ENCODE data around the gene SLC49A4.
"Not testable (repeated sequence)": the region's sequence is repeated elsewhere in the genome, so short reads cannot be mapped to it uniquely, and the experiment has no call there.

Gene SLC49A4, protein sequence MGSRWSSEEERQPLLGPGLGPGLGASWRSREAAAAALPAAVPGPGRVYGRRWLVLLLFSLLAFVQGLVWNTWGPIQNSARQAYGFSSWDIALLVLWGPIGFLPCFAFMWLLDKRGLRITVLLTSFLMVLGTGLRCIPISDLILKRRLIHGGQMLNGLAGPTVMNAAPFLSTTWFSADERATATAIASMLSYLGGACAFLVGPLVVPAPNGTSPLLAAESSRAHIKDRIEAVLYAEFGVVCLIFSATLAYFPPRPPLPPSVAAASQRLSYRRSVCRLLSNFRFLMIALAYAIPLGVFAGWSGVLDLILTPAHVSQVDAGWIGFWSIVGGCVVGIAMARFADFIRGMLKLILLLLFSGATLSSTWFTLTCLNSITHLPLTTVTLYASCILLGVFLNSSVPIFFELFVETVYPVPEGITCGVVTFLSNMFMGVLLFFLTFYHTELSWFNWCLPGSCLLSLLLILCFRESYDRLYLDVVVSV

DNA sequence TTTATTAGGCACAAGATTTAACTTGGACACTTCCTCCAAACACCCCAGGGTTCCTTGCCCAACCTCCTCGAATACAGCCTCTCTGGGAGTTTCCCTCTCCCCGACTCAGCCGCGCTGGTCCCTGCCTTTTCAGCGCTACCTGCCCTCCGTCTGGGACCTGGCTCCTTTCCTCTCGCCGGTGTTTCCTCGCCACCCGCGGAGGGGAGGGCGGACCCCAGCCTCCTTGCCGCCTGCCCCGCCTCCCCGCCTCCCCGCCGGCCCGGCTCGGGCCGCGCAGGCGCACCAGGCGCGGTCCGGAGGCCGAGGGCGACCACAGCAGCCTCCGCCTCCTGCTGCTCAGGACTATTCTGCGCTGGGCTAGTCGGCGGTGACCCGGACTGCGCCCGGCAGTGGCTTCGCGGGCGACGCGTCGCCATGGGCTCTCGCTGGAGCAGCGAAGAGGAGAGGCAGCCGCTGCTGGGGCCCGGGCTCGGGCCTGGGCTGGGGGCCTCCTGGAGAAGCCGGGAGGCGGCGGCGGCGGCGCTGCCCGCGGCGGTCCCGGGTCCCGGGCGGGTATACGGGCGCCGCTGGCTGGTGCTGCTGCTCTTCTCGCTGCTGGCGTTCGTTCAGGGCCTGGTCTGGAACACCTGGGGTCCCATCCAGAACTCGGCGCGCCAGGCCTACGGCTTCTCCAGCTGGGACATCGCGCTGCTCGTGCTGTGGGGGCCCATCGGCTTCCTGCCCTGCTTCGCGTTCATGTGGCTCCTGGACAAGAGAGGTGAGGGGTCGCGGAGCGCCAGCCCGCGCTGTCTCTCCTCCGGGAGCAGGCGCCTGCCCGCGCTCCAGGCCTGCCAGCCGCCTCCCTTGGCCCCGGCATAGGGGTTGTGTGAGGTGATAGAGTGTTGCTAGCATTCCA, at the start of gene SLC49A4:
SLC49A4 (plus strand) TSS at position 291 of the 895 bp plus-strand sequence; CDS start at position 415, 124 bp downstream.
- no peak for DNase-seq

DNA sequence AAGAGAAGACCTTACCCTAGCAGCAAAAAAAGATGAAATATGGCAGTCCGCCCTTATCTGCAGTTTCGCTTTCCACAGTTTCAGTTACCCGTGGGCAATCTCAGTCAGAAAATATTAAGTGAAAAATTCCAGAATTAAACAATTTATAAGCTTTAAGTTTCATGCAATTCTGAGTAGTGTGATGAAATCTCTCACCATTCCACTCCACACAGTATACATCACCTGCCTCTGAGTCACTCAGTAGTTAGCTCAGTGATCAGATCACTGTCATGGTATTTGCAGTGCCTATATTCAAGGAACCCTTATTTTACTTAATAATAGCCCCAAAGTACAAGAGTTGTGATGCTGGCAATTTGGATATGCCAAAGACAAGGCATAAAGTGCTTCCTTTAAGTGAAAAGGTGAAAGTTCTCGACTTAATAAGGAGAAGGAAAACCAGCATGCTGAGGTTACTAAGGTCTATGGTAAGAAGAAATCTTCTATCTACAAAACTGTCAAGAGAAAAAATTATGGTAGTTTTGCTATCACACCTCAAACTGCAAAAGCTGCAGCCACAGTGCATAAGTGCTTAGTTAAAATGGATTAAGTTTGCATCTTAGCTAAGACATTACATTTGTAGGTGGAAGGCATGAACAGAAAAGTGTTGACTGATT, 49.4 kb upstream of the SLC49A4 start:
- DNase-seq: no peak

DNA sequence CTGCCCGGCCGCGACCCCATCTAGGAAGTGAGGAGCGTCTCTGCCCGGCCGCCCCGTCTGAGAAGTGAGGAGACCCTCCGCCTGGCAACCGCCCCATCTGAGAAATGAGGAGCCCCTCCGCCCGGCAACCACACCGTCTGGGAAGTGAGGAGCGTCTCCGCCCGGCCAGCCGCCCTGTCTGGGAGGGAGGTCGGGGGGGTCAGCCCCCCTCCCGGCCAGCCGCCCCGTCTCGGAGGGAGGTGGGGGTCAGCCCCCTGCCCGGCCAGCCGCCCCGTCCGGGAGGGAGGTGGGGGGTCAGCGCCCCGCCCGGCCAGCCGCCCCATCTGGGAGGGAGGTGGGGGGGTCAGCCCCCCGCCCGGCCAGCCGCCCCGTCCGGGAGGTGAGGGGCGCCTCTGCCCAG, 47.6 kb upstream of the SLC49A4 start:
- not testable (repeated sequence) for DNase-seq

DNA sequence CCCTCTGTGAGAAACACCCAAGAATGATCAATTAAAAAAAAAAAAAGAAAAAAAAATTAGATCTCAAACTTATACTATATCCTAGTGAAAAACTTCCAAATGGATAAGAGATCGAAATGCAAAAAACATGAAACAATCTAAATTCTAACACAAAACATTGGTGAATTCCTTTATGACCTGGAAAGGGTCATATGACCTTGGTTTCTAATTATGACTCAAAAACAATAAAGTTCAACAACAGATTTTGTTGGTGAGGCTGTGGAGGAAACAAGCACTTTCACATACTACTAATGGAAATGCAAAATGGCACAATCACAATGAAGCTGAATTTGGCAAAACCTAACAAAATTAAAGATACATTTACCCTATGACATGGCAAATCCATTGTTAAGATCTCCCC, 46.5 kb upstream of the SLC49A4 start:
- no peak for DNase-seq

DNA sequence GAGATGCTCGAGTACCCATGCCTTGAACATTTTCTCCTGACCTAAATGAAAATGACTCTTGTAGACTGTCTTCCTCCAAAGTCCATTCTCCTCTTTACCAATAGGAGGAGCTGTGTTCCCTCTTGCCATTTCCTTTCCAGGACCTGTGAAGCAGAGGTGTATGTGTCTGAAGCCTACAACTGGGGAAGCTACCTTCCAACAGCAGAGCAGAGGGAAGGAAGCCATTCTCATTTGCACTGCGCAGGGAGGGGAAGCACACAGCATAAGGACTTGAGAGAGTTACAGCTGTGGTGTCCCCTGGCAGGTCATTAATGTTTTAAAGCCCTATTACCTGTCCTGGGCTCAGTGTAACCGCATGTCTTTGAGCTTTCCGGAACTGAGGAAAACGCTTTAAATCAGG, 39.9 kb upstream of the SLC49A4 start:
- no peak for DNase-seq

DNA sequence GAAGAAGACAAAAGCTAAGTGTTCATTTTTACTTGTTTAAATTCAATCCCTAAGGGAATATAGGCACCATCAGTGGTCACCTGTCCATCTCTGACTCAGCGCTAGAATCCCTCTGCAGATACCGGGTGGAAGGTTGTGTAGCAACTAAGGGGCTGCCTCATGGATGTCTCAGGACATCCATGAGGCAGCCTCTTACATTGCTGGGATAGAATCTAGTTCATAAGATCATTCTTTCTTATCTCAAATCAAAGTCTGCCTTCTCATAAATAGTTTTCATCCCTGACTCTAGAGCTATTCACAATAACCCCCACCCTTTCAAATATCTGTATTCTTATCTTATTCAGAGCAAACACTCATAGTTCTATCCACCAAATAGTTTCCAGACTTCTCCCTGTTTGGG, 39.4 kb upstream of the SLC49A4 start:
- DNase-seq: no peak

DNA sequence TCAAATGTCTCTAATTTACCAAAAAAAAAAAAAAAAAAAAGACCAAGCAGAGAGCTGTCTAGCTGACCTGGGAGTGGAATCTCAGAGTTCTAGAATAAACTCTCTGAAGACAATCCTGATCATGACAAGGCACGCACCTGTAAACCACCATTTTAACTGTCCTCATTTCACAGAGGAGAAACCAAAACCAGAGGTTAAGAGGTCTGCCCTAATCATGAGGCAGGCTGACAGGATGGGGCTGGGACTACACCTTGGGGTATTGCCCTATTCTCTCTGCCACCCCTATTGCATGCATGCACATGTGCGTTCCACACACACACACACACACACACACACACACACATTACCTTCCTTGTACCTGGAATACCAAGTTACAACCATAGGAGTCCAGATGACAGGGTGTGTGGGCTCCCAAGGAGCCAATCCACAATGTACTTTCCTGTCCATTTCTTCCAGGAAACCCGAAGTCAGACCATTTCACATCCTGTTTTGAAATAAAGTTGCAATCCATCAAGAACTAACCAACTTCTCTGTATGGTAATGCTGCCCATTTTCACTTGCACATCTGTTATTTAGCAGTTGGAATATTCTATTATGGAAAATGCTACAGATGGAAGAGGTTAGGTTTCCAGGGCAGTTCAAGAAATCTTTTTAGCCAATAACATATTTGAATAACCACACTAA, 35.9 kb upstream of the SLC49A4 start:
- DNase-seq: no peak

DNA sequence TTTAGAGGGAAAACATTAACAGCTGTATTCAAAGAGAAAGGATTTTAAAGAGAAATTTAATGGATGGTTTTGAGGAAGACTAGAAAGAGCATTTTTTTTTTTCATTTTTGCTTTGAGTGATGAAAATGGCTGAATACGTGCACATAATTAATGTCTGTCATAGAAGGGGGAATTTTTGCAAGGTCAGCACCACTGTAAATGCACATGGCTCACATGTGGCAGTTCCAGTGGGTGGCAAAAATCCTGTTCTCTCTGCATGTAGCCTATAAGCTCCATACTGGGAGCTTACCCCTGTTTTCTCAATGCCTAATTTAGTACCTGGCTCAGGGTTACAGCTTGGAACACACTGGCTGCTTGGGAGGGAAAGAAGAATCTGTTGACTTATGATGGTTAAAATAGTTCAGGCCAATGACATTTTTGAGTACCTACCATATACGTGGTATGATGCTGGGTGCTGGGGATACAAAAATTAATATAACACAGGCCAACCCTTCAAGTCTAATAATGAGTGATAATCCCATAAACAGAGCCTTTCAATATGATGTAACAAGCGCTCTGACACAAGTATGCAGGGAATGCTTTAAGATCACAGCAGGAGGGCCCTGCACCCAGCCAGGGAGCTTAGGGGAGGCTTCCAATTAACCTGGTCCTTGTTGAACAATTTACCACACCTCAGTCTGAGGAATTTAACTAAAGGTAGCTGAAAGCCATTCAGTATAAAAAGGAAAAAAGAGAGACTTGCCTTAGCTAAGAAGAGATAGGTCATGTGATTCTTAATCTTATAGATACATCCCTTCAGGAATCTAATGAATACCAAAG, 34.2 kb upstream of the SLC49A4 start:
- no peak for DNase-seq

DNA sequence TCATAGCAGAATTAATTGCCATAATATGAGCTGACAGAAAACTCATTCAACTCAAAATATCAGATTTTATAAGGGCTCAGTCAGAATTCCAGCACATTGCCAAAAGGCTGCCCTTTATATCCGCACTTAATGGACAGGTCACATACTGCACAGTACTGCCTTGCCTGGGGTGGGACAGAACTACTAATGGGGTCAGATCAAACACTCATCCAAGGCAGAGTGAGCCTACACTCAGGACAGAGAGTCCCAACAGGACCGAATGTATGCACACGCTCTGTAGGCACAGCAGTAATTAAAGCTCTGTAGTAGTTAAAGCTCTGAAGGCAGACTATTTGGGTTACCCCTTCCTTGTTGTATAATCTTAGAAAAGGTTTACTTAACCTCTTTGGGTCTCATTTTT, 28.4 kb upstream of the SLC49A4 start:
- DNase-seq: no peak

DNA sequence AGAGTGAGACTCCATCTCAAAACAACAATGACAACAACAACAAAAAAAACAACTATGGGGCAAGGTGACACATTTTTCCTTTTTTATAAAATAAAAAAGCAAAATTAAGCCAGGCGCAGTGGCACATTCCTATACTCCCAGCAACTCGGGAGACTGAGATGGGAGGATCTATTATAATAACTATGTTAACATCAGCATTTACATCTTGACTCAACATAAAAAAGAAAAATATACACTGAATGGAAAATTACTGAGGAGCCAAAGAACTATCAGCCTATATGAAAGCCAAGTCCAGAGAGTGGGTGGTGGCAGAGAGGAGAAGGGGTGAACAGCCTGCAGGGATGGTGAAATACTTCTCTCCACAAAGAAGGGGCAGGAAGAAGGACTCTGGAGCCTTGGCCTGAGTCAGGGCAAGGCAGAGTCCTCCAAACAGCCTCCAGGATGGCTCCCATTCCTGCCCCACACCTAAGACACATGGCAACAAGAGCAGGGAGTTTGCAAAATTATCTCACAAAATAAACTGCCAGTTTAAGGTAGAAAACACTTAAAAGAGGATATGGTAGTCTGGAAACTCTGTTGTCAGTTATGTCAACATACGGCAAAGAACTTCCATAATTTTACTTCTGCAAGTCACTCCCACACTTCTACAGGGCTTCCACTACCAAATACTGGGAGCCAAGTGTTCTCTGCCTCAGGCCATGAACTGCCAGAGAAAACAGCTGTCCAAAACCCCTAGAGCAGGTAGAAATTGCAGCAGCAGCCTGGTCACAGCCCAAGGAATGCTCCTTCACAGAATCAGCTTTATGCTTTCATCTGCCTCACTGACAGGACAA, 27.1 kb upstream of the SLC49A4 start:
- no peak for DNase-seq

DNA sequence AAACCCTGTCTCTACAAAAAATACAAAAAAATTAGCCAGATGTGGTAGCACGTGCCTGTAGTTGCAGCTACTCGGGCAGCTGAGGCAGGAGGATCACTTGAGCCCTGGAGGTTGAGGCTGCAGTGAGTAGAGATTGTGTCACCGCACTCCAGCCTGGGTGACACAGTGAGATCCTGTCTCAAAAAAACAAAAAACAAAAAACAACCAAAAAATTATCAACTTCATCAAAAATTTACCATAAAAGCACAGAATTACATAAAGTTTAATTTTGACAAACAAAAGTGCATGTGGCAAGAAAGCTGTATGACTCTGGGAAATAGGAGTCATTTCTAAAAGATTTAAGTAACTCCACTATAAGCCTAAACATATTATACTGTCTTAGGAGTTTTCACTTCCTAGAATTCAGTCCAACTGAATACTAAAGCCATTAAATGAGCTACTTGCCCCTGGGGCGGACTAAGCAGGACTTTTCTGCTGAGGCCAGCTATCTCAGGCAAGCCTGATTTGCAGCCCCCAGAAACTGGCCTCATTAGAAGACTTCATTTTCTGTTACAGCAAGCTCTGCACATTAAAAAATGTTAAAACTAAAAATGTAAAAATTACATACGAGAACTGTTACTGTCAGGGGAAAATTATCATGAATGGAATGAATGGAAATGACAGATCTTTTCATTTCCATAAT, 24.2 kb upstream of the SLC49A4 start:
- DNase-seq: no peak

DNA sequence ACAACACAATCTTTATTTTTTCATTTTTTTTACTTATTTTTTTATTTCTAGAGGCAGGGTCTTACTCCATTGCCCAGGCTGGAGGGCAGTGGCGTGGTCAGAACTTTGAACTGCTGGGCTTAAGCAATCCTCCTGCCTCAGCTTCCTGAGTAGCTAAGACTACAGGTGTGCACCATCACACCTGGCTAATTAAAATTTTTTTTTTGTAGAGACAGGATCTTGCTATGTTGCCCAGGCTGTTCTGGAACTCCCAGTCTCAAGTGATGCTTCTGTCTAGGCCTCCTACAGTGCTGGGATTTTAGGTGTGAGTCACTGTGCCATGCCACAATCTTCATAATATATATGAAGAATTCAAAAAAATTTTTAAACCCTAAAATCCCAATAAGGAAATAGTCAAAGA, 22.0 kb upstream of the SLC49A4 start:
- no peak for DNase-seq

DNA sequence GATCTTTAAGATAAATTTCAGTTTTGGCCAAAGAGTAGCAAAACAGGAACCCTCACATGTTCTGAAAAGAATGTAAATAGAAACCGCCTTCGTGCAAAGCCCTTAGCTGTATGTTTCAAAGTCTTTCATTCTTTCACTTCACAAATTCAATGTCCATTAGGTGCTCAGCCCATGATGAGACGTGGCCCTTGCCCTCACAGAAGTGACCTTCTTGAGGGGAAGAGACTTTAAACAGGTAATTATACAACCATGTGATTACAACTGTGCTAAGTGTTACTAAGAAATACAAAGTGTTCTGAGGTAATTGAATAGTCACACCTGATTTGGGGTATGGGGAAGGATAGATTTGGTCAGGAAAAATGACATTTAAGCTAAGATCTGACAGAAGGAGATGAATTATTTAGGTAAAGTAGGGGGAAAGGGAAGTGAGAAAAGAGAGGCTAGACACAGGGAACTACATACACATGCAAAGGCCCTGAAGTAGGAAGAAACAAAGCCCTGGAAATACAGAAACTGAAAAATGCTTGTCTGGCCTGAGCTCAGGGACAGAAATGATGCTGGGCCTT, 20.8 kb upstream of the SLC49A4 start:
- no peak for DNase-seq

DNA sequence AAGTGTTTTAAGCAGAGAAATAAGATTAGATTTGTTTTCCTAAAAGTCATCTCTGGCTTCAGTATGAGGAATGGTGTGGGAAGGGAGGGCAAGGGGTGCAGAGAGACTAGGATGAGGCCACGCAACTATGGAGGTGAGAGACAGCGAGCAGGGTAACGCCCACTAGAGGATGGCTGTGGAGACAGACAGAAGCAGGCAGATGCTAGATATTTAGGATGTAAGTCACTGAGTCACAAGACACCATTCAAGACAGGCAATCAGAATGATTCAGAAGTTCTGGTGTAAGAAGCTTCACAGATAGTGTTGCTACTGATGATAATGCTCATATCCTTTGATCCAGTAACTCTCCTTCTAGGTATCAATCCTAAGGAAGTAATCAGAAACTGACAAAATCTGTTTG, 20.3 kb upstream of the SLC49A4 start:
- DNase-seq: no peak

DNA sequence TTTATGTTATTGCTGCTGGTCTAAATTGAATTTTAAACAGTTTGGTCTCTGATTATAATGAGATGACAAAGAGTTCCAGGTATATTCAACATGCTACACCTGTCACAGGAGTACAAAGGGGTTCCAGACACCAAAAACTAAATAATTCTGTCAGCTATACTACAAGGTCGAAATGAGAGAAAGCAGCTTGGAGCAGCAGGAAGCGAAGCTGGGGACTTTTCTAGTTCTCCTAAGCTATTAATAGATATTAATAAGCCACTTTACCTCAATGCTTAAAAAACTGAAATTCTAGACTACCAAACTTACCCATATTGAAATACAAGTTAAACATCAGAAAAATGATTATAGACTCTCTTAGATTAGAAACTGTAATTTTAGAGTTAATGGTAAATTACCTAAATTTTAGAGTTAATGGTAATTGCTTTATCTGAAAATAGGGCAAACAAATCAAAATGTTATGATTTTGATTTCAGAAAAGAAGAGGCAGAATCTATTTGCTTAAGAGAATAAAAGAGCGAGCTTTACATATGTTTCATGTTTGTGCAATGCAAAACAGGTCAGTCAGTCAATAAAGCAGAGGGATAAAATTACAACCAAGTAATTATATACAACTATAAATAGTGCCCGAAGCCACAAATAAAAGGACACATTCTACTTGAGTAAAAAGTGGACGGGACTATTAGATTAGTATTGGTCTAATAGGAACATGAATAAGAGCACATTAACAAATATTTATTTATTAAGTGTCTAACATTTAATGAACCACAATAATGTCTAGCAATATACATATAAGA, 18.0 kb upstream of the SLC49A4 start:
- no peak for DNase-seq

DNA sequence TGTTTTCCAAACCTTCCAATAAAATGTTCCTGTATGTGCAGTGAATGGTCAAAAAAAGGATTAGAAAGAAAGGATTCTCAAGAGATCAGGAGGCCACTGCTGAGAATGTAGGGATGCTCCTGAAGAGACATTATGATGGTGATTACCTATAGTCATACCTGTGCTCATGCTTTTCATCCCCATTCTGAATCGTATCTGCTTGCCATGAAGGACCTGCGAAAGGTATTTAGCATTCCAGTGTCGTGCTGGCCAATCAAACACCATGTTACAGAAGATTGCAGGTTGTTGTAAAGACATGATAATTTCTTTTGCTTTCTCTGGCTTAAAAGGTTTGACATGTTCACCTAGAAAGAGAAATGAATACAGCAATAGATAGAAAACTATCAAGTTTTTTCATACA, 17.3 kb upstream of the SLC49A4 start:
- no peak for DNase-seq

DNA sequence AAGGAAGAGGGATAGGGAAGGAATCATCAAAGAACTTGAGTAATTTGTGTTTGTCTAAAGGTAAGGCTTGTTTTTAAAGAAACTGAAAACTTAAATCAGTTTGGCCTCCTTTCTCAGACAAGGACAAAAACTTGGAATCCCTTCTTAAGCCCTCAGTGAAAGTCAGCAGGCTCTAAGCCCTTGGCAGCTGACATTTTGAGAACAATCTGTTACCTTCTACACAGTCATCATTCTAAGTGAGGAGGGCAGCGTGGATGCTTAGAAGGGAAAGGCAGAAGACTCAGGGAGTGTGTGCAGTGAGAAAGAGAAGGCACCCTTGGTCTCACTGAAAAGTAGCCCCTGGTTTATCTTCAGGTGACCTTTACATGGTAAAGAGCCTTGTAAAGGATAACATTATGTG, 12.1 kb upstream of the SLC49A4 start:
- no peak for DNase-seq

DNA sequence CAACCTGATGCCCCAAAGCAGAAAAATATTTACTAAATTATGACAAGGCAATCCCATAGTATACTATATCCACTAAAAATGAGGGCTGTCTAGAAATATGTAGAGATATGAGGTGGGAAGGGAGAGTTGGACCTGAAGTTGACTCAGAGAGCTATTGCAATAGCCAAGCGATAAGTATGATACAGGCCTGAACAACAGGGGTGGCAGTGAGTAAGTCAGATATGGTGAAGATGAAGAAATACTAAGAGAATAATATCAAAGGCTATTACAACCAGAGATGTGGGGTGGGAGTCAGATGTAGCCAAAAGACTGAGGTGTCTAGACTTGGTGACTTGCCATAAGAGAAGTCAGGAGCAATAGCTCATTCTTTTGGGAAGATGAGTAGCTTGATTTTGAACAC, 10.4 kb upstream of the SLC49A4 start:
- no peak for DNase-seq

DNA sequence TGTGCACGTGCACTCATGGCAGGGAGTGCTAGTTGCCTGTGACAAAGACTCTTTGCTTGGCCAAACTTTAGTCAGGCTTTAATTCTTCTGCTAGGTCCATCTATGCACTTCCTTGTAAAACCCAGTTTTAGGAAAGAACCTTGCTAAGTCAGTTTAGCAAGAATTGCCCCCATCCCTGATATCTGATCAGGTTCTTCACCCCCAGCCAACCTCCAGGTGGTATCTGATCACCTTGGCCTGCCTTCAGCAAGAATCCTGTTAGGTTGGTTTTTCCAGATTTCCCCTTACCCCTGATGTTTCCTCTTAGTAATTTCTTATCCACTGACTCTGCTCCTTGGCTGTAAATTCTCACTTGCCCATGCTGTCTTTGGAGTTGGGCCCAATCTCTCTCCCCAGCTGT, 9.6 kb upstream of the SLC49A4 start:
- DNase-seq: no peak

Data from NCI-H1436 (cell line).